ENCODE data around the gene SATB1.

SATB1 gene

GRCh38 chr3:18424729-18425640 lies at the start of gene SATB1 (continued):
- TF ChIP-seq TSHZ1 (tag by site-specific recombination; IDR thresholded peaks at IDR 0.05; ENCODE audit: borderline replicate concordance) = no peak
- no peak for TF ChIP-seq ZNF747 (tag by site-specific recombination; IDR thresholded peaks at IDR 0.05)
- TF ChIP-seq ZSCAN5A (tag by site-specific recombination; IDR thresholded peaks at IDR 0.05) = no peak
- peak; percentile 91 for TF ChIP-seq RBAK (tag by site-specific recombination; IDR thresholded peaks at IDR 0.05)
- no peak; the same call in 1 of the 2 replicates for TF ChIP-seq ZNF518A (tag by site-specific recombination; conservative IDR thresholded peaks at IDR 0.05; ENCODE audit: low read depth)
- peak; percentile 43; the same call in 1 of the 2 replicates for TF ChIP-seq ZSCAN30 (tag by site-specific recombination; IDR thresholded peaks at IDR 0.05)
- peak; percentile 54; the same call in 1 of the 2 replicates for TF ChIP-seq MZF1 (tag by site-specific recombination; IDR thresholded peaks at IDR 0.05; ENCODE audit: borderline replicate concordance)
- TF ChIP-seq TCF7L2 (IDR thresholded peaks at IDR 0.05; ENCODE audit: borderline replicate concordance, low read depth, low read length) = 0 out of 2 replicates have a peak, but pooled peaks have one; percentile 5
- TF ChIP-seq OSR2 (tag by site-specific recombination; IDR thresholded peaks at IDR 0.05) = no peak; the same call in 1 of the 2 replicates
- TF ChIP-seq ZNF341 (tag by site-specific recombination; IDR thresholded peaks at IDR 0.05; ENCODE audit: low read depth) = 0 out of 2 replicates have a peak, but pooled peaks have one; percentile 8
- TF ChIP-seq ZNF366 (tag by site-specific recombination; conservative IDR thresholded peaks at IDR 0.05) = no peak
- TF ChIP-seq ZNF223 (tag by site-specific recombination; IDR thresholded peaks at IDR 0.05) = no peak
- peak; percentile 73 for TF ChIP-seq KLF9 (tag by site-specific recombination; IDR thresholded peaks at IDR 0.05; ENCODE audit: low read depth)
- no peak for TF ChIP-seq ZNF248 (tag by site-specific recombination; IDR thresholded peaks at IDR 0.05)
- TF ChIP-seq ZNF426 (tag by site-specific recombination; IDR thresholded peaks at IDR 0.05) = no peak
- peak; percentile 64 for TF ChIP-seq ZNF18 (tag by site-specific recombination; IDR thresholded peaks at IDR 0.05)
- TF ChIP-seq SP3 (tag by site-specific recombination; IDR thresholded peaks at IDR 0.05) = no peak
- no peak for TF ChIP-seq ZBTB48 (tag by site-specific recombination; IDR thresholded peaks at IDR 0.05)
- 0 out of 2 replicates have a peak, but pooled peaks have one; percentile 32 for TF ChIP-seq ZNF2 (tag by site-specific recombination; IDR thresholded peaks at IDR 0.05)
- no peak for TF ChIP-seq ZNF274 (IDR thresholded peaks at IDR 0.05; ENCODE audit: low read length)
- no peak for TF ChIP-seq ZNF274 (tag by site-specific recombination; IDR thresholded peaks at IDR 0.05; ENCODE audit: borderline replicate concordance)
- TF ChIP-seq ZNF624 (tag by site-specific recombination; IDR thresholded peaks at IDR 0.05) = no peak
- TF ChIP-seq ZNF529 (tag by site-specific recombination; IDR thresholded peaks at IDR 0.05; ENCODE audit: insufficient replicate concordance) = no peak
- no peak for TF ChIP-seq ZNF623 (tag by site-specific recombination; IDR thresholded peaks at IDR 0.05)
- no peak for TF ChIP-seq BCL11A (tag by site-specific recombination; IDR thresholded peaks at IDR 0.05; ENCODE audit: low read depth)
- TF ChIP-seq ZNF596 (tag by site-specific recombination; IDR thresholded peaks at IDR 0.05) = peak; percentile 4; the same call in 1 of the 2 replicates
- no peak for TF ChIP-seq ZNF530 (tag by site-specific recombination; IDR thresholded peaks at IDR 0.05; ENCODE audit: low read depth)
- TF ChIP-seq REPIN1 (tag by site-specific recombination; IDR thresholded peaks at IDR 0.05; ENCODE audit: low read depth) = no peak
